HUDEP-2 (cell line): ENCODE results near the gene ANP32D.
"Not testable (repeated sequence)": the region's sequence is repeated elsewhere in the genome, so short reads cannot be mapped to it uniquely, and the experiment has no call there.

Source experiments
- DNase-seq, 76 experiments: peaks; one replicate each; lab custom pipeline; 2025; ENCODE audit not compliant: unreplicated experiment in 76 of 76; lab: John Stamatoyannopoulos, UW

Gene ANP32D

GRCh38 chr12:48472259-48472658 lies at the start of gene ANP32D:
Gene ANP32D (plus strand): TSS chr12:48472559. CDS start chr12:48472665, 106 bp downstream.
- no peak for DNase-seq

- no peak for DNase-seq
Observed at GRCh38 chr12:48423171-48423570, 49.2 kb upstream of the ANP32D start.

- no peak for DNase-seq
Observed at GRCh38 chr12:48424644-48425043, 47.7 kb upstream of the ANP32D start.

- not testable (repeated sequence) for DNase-seq
Observed at GRCh38 chr12:48434016-48434415, 38.3 kb upstream of the ANP32D start.

- DNase-seq, result no peak
Observed at GRCh38 chr12:48441069-48441468, 31.3 kb upstream of the ANP32D start.

- DNase-seq, result peak in 2 of 76 experiments; percentile 2 to 11
Observed at GRCh38 chr12:48442179-48442847, 30.0 kb upstream of the ANP32D start.

GRCh38 chr12:48445538-48445937 lies 26.8 kb upstream of the ANP32D start:
- no peak for DNase-seq

- DNase-seq, result no peak
Observed at GRCh38 chr12:48446161-48446776, 26.1 kb upstream of the ANP32D start.

- no peak for DNase-seq
Observed at GRCh38 chr12:48447755-48448154, 24.6 kb upstream of the ANP32D start.

- DNase-seq, result no peak
Observed at GRCh38 chr12:48451372-48451771, 21.0 kb upstream of the ANP32D start.

GRCh38 chr12:48452961-48453360 lies 19.4 kb upstream of the ANP32D start:
- not testable (repeated sequence) for DNase-seq

- DNase-seq, result peak in 5 of 76 experiments; percentile 1 to 21 (median 15)
Observed at GRCh38 chr12:48454667-48455066, 17.7 kb upstream of the ANP32D start.

GRCh38 chr12:48455116-48455515 lies 17.2 kb upstream of the ANP32D start:
- no peak for DNase-seq

GRCh38 chr12:48459259-48459658 lies 13.1 kb upstream of the ANP32D start:
- DNase-seq, result peak in 8 of 76 experiments; percentile 5 to 53 (median 31)

- DNase-seq, result not testable (repeated sequence)
Observed at GRCh38 chr12:48469027-48469426, 3.3 kb upstream of the ANP32D start.

GRCh38 chr12:48473061-48473460 lies 702 bp downstream of the ANP32D start:
- DNase-seq, result no peak

GRCh38 chr12:48474497-48474896 lies 2.1 kb downstream of the ANP32D start:
- DNase-seq, result not testable (repeated sequence)

GRCh38 chr12:48482198-48482597 lies 9.8 kb downstream of the ANP32D start, which contains the start of gene C12orf54:
Gene C12orf54 (plus strand): TSS chr12:48482498. CDS start chr12:48483297, 799 bp downstream.
- DNase-seq, result no peak

- DNase-seq, result no peak
Observed at GRCh38 chr12:48482930-48483329, 10.6 kb downstream of the ANP32D start.

GRCh38 chr12:48486261-48486660 lies 13.9 kb downstream of the ANP32D start:
- DNase-seq, result no peak

GRCh38 chr12:48486679-48487078 lies 14.3 kb downstream of the ANP32D start:
- no peak for DNase-seq

GRCh38 chr12:48489012-48489411 lies 16.7 kb downstream of the ANP32D start:
- DNase-seq, result no peak
